Effector memory CD8-positive, alpha-beta T cell (primary cell): ENCODE measurements around the gene AICDA.
"Not testable (repeated sequence)": the region's sequence is repeated elsewhere in the genome, so short reads cannot be mapped to it uniquely, and the experiment has no call there.

Experiments
- ATAC-seq: fragments of 150-1000 bp; cut with Tn5 transposase; replicated peaks from 2 replicates; pipeline ENCODE4 v1.10.0; 2021; ENCODE audit warnings: mild to moderate bottlenecking, moderate library complexity
- DNase-seq, 3 experiments: peaks; one replicate each; pipeline ENCODE4 v3.0.0; 2021
- H3K27ac Mint-ChIP-seq, 2 donors: one replicate each; pipeline ENCODE4 v1.8.0; 2022; ENCODE audit warnings: mild to moderate bottlenecking in 2 of 2, mixed read lengths in 2 of 2, moderate library complexity in 2 of 2
- H3K27me3 Mint-ChIP-seq, 2 donors: one replicate each; pipeline ENCODE4 v1.8.0; 2022; ENCODE audit warnings: mixed read lengths in 2 of 2
- H3K36me3 Mint-ChIP-seq: one replicate; pipeline ENCODE4 v1.8.0; 2022; ENCODE audit warnings: mild to moderate bottlenecking, moderate library complexity, mixed read lengths; ENCODE audit not compliant: insufficient read depth
- H3K4me1 Mint-ChIP-seq, 2 donors: one replicate each; pipeline ENCODE4 v1.8.0; 2022; ENCODE audit warnings: low read depth in 2 of 2, mixed read lengths in 2 of 2
- H3K4me3 Mint-ChIP-seq, 2 donors: one replicate each; pipeline ENCODE4 v1.8.0; 2022; ENCODE audit warnings: mild to moderate bottlenecking in 2 of 2, mixed read lengths in 2 of 2, moderate library complexity in 2 of 2
- H3K9me3 Mint-ChIP-seq, 2 donors: one replicate each; pipeline ENCODE4 v1.8.0; 2022; ENCODE audit warnings: mixed read lengths in 2 of 2

The AICDA gene

DNA sequence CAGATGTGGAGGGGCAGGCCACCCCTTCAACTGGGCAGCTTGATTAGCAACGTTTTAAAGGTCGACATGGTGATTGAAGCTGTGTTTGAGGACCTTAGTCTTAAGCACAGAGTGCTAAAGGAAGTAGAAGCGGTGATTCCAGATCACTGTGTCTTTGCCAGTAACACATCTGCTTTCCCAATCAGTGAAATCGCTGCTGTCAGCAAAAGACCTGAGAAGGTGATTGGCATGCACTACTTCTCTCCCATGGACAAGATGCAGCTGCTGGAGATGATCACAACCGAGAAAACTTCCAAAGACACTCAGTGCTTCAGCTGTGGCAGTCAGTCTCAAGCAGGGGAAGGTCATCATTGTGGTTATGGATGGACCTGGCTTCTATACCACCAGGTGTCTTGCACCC lies 23.9 kb upstream of the AICDA start:
- Mint-ChIP-seq H3K4me3 (no peak overlapping the region), H3K4me1 (peaks cover 4 to 5% of the 10 kb centered on the region in 2 donors)
- no peak for ATAC-seq

DNA sequence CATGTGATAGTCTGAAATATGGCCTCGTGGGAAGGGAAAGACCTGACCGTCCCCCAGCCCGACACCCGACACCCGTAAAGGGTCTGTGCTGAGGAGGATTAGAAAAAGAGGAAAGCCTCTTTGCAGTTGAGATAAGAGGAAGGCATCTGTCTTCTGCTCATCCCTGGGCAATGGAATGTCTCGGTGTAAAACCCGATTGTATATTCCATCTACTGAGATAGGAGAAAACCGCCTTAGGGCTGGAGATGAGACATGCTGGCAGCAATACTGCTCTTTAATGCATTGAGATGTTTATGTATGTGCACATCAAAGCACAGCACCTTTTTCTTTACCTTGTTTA lies 23.3 kb upstream of the AICDA start:
- H3K9me3 Mint-ChIP-seq, ATAC-seq, H3K27me3 Mint-ChIP-seq, H3K4me3 Mint-ChIP-seq, H3K4me1 Mint-ChIP-seq, DNase-seq, H3K27ac Mint-ChIP-seq, H3K36me3 Mint-ChIP-seq: not testable (repeated sequence)

More for the DNA sequence above, 23.9 kb upstream of the AICDA start:
- no peaks in the 10 kb centered on the region for H3K9me3 Mint-ChIP-seq
- no peak for DNase-seq
- H3K36me3 Mint-ChIP-seq, result no peaks in the 10 kb centered on the region
- H3K27ac Mint-ChIP-seq, result no peak overlapping the region
- H3K27me3 Mint-ChIP-seq, result no peaks in the 10 kb centered on the region

DNA sequence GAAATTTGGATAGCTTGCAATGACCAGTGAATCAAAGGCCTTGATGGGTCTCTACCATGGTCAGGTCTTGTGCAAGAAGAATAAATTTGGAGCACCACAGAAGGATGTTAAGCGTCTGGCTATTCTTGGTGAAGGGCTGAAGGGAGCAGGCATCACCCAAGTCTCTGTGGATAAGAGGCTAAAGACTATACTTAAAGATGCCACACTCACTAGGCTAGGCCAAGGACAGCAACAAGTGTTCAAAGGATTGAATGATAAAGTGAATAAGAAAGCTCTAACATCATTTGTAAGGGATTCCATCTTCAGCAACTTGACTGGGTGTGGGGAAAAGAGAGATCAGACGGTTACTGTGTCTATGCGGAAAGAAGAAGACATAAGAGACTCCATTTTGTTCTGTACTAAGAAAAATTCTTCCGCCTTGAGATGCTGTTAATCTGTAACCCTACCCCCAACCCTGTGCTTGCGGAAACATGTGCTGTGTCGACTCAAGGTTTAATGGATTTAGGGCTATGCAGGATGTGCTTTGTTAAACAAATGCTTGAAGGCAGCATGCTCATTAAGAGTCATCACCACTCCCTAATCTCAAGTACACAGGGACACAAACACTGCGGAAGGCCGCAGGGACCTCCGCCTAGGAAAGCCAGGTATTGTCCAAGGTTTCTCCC lies 22.8 kb upstream of the AICDA start:
- H3K27ac Mint-ChIP-seq, H3K36me3 Mint-ChIP-seq, H3K9me3 Mint-ChIP-seq, H3K4me1 Mint-ChIP-seq, H3K4me3 Mint-ChIP-seq, ATAC-seq, H3K27me3 Mint-ChIP-seq, DNase-seq: not testable (repeated sequence)

DNA sequence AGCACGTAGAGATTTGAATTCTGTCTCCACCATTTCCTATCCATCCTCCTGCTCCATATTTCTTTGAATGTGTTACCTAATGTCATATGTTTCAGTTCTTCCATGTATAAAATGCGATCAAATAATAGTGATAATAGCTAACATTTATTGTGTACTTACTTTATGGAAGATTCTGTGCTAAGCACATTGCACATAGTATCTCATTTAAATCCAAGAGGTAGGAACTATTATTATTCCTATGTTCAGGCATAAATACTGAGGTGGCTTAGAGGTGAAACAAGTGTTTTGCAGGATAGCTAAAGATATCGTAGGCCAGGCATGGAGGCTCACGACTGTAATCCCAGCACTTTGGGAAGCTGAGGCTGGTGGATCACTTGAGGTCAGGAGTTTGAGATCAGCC lies 17.5 kb upstream of the AICDA start:
- DNase-seq (no peak), ATAC-seq (no peak)
- Mint-ChIP-seq H3K27ac (no peak overlapping the region), H3K36me3 (no peaks in the 10 kb centered on the region), H3K27me3 (no peaks in the 10 kb centered on the region), H3K4me3 (no peak overlapping the region), H3K4me1 (no peaks in the 10 kb centered on the region), H3K9me3 (no peaks in the 10 kb centered on the region)

DNA sequence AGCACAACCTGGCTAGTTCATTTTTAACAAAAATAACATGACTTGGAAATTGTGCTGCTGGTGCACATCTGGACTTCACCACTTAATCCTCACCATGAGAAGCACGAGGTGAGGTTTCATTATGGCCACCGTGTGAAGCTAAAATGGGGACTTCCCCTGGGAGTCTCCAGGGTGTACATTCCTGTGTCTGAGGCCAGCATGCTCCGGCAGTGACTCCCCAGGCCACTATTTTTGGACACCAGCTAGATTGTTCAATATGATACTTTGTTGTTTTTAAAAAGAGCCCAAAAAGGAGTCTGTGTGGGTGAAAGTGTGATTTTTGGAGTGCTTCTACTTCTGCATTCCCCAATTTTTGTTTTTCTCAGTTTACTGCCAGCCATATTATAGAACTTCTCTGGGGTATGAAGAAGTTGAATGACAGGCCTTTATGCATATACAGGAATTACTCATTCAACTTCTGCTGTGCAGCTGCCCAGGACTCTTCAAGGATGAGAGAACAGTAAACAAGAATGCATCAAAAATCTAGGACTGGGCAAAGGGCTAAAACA lies 16.9 kb upstream of the AICDA start:
- H3K27ac Mint-ChIP-seq, result no peak overlapping the region
- no peak overlapping the region for H3K4me3 Mint-ChIP-seq
- H3K4me1 Mint-ChIP-seq, result no peaks in the 10 kb centered on the region
- H3K27me3 Mint-ChIP-seq, result no peaks in the 10 kb centered on the region
- no peaks in the 10 kb centered on the region for H3K9me3 Mint-ChIP-seq
- DNase-seq (no peak), ATAC-seq (no peak)
- H3K36me3 Mint-ChIP-seq, result no peaks in the 10 kb centered on the region

DNA sequence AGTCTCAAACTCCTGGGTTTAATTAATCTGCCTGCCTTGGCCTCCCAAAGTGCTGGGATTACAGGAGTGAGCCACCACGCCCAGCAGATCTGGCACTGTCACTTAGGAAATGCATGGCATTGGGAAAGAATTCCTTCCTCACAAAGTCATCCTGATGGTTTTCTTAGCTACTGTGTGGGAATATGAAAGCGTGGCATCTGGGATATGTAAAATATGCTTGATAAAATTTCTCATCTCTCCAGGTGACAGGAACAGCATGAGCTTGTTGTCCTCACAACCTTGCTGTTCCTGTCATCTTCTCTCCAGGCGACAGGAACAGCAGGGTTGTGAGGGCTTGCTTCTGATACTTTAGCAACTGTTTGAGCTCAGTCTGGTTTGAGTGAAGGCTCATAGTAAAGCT lies 16.1 kb upstream of the AICDA start:
- Mint-ChIP-seq H3K9me3 (no peaks in the 10 kb centered on the region), H3K36me3 (no peaks in the 10 kb centered on the region), H3K27me3 (no peaks in the 10 kb centered on the region), H3K27ac (no peak overlapping the region), H3K4me1 (no peaks in the 10 kb centered on the region), H3K4me3 (no peak overlapping the region)
- no peak for DNase-seq
- no peak for ATAC-seq

DNA sequence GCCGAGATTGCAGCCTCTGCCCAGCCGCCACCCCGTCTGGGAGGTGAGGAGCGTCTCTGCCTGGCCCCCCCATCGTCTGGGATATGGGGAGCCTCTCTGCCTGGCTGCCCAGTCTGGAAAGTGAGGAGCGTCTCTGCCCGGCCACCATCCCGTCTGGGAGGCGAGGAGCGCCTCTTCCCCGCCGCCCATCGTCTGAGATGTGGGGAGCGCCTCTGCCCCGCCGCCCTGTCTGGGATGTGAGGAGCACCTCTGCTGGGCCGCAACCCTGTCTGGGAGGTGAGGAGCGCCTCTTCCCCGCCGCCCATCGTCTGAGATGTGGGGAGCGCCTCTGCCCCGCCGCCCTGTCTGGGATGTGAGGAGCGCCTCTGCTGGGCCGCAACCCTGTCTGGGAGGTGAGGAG lies 12.1 kb upstream of the AICDA start:
- DNase-seq, ATAC-seq: not testable (repeated sequence)

DNA sequence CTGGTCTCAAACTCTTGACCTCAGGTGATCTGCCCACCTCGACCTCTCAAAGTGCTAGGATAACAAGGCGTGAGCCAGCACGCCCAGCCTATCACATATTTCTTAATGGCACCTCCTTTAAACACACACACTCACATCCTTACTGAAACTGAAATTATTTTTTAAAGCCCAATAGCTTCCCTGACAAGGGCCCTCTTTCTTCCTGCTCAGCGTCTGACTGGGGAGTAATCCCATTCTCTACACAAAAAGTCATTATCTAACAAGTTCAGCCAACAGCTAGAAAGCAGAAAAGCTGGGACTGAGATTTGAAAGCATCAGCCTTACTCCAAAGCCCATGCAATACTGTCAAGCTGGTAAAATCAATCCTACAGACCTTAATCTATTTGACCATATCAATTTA lies 10.0 kb upstream of the AICDA start:
- H3K4me3 Mint-ChIP-seq, result no peak overlapping the region
- H3K27me3 Mint-ChIP-seq, result no peaks in the 10 kb centered on the region
- H3K27ac Mint-ChIP-seq, result no peak overlapping the region
- H3K4me1 Mint-ChIP-seq, result no peaks in the 10 kb centered on the region
- no peaks in the 10 kb centered on the region for H3K9me3 Mint-ChIP-seq
- H3K36me3 Mint-ChIP-seq, result no peaks in the 10 kb centered on the region
- ATAC-seq (no peak), DNase-seq (no peak)

More for the DNA sequence above, 12.1 kb upstream of the AICDA start:
- H3K4me1 Mint-ChIP-seq, H3K4me3 Mint-ChIP-seq, H3K36me3 Mint-ChIP-seq, H3K9me3 Mint-ChIP-seq, H3K27ac Mint-ChIP-seq, H3K27me3 Mint-ChIP-seq: not testable (repeated sequence)

DNA sequence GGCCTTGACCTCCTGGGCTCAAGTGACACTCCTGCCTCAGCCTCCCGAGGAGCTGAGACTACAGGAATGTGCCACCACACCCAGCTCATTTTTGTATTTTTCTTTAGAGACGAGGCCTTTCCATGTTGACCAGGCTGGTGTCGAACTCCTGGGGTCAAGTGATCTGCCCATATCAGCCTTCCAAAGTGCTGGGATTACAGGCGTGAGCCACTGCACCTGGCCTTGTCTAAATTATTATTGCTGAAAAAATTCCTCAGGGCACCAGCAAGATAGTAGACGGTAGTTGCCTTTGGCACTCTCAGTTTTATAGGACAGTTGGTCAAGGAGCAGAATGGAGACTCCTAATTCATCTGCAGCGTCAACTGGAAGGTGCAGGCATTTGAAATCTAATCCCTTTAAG lies 2.5 kb upstream of the AICDA start:
- Mint-ChIP-seq H3K36me3 (peaks cover 3% of the 10 kb centered on the region), H3K9me3 (no peaks in the 10 kb centered on the region), H3K4me3 (no peak overlapping the region), H3K27ac (no peak overlapping the region), H3K4me1 (no peaks in the 10 kb centered on the region), H3K27me3 (no peaks in the 10 kb centered on the region)
- ATAC-seq (no peak), DNase-seq (no peak)

DNA sequence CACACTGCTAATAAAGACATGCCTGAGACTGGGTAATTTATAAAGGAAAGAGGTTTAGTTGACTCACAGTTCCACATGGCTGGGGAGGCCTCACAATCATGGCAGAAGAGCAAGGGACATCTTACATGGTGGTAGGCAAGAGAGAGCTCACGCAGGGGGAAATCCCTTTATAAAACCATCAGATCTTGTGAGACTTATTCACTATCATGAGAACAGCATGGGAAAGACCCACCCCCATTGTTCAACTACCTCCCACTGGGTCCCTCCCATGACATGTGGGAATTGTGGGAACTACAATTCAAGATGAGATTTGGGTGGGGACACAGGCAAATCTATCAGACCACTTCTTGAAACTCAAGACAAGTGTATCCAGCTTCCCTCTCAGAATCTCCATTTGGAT lies 1.2 kb upstream of the AICDA start:
- H3K27me3 Mint-ChIP-seq, H3K4me3 Mint-ChIP-seq, H3K36me3 Mint-ChIP-seq, H3K9me3 Mint-ChIP-seq, H3K27ac Mint-ChIP-seq, DNase-seq, ATAC-seq, H3K4me1 Mint-ChIP-seq: not testable (repeated sequence)

DNA sequence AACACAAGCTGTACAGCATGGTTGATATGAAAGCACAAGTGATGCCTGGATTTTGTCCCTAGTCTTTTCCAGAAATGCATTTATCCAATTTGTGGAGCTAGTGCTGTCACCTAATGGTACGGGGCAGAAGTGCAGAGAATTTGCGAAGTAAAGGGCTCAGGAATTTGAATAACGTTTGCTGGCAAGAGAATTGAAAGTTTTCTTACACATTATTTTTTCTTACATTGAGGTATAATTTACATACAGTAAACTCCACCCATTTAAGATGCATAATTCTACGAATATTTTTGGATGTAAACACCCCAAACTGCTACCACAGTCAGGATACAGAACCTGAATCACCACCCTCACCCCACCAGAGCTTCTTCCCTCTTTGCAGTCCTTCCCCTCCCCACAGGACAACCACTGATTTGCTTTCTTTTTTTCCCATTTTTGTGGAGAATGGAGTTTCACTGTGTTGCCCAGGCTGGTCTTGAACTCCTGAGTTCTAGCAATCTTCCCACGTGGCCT lies 3.5 kb downstream of the AICDA start:
- Mint-ChIP-seq H3K36me3 (peaks cover 3% of the 10 kb centered on the region), H3K27me3 (peaks cover 12 to 20% of the 10 kb centered on the region in 2 donors), H3K4me1 (peaks cover 5 to 7% of the 10 kb centered on the region in 2 donors), H3K9me3 (no peaks in the 10 kb centered on the region), H3K27ac (peak overlapping the region in 1 of 2 donors; percentile 44), H3K4me3 (peak overlapping the region; percentile 5 to 28)
- ATAC-seq (no peak), DNase-seq (no peak)

DNA sequence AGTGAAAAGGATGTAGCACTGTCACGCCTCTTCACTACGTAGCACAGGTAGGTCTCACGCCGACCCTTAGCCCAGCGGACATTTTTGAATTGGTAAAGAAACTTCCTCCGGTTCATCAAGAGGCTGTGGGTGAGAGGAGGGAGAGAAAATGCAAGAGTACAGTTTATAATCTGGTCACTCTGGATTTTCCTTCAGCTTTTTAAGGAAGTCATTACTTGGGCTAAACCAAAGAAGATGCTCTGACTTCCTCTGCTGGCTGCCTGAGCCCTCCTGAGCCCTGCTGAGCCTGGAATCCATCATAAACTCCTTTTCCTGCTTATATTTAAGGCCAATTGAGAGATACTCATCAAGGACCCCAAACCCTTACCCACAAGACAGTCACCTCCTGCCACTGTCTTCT lies 5.8 kb downstream of the AICDA start:
- Mint-ChIP-seq H3K4me3 (no peak overlapping the region), H3K27ac (no peak overlapping the region), H3K27me3 (peaks cover 24 to 35% of the 10 kb centered on the region in 2 donors), H3K36me3 (no peaks in the 10 kb centered on the region), H3K4me1 (peaks cover 5 to 7% of the 10 kb centered on the region in 2 donors), H3K9me3 (no peaks in the 10 kb centered on the region)
- DNase-seq, result no peak
- no peak for ATAC-seq

DNA sequence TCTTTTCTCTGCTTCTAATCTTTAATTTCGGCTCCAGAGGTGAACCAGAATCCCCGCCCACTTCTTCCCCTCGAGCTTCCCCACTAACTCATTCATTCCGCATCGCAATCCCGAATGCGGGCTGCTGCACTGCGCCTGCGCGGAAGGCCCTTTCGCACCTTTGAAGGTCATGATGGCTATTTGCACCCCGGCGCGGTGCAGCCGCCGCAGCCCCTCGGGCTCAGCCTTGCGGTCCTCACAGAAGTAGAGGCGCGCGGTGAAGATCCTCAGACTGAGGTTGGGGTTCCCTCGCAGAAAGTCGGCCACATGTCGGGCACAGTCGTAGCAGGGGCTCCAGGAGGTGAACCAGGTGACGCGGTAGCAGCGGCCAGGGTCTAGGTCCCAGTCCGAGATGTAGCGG lies 7.6 kb downstream of the AICDA start:
- no peaks in the 10 kb centered on the region for H3K9me3 Mint-ChIP-seq
- DNase-seq (no peak), ATAC-seq (no peak)
- H3K27ac Mint-ChIP-seq, result no peak overlapping the region
- no peak overlapping the region for H3K4me3 Mint-ChIP-seq
- peaks cover 24 to 35% of the 10 kb centered on the region in 2 donors for H3K27me3 Mint-ChIP-seq
- peaks cover 5 to 7% of the 10 kb centered on the region in 2 donors for H3K4me1 Mint-ChIP-seq
- no peaks in the 10 kb centered on the region for H3K36me3 Mint-ChIP-seq

DNA sequence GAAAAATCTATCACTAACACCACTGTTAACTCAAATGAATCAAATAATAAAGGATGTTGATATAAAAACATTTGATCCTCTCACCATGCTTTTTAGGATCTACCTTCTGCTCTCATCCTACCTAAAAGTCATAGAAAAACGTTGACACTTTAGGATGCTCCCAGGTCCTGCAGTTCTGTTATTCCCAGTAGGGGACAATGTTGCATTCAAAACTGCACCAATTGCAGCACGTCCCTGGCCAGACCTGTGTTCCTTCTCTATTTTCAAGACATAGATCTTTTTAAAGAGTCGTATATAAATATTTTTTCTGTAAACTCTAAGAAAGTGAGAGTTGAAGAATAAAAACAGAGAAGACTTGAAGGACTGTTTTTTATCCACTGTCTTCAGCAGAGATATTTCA lies 8.8 kb downstream of the AICDA start:
- peaks cover 24 to 35% of the 10 kb centered on the region in 2 donors for H3K27me3 Mint-ChIP-seq
- DNase-seq (no peak), ATAC-seq (no peak)
- peaks cover 0 to 1% of the 10 kb centered on the region in 2 donors for H3K4me1 Mint-ChIP-seq
- no peaks in the 10 kb centered on the region for H3K36me3 Mint-ChIP-seq
- no peak overlapping the region for H3K27ac Mint-ChIP-seq
- H3K9me3 Mint-ChIP-seq, result no peaks in the 10 kb centered on the region
- no peak overlapping the region for H3K4me3 Mint-ChIP-seq
